ENCODE measurements around the gene MED12L.

The MED12L gene

DNA sequence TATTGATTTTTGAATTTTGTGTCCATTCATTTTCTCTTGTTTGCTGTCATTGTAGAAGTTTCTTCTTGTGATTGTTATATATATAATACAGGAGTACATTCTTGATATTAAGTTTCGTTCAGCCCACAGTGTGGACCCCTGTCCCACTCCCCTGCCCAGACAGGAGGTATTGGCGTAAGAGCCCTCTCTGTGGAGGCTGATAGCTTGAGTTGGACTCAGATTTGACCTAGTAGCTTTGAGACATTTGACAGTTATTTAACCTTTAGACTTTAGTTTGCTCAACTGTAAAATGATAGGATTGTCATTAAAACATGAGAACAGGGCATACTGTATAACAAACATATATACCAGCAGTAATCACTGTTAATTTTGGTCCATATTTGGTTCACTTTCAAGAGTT is 90.5 kb downstream of the MED12L start:
- no peak overlapping the region for H3K27ac ChIP-seq (replicated peaks)

DNA sequence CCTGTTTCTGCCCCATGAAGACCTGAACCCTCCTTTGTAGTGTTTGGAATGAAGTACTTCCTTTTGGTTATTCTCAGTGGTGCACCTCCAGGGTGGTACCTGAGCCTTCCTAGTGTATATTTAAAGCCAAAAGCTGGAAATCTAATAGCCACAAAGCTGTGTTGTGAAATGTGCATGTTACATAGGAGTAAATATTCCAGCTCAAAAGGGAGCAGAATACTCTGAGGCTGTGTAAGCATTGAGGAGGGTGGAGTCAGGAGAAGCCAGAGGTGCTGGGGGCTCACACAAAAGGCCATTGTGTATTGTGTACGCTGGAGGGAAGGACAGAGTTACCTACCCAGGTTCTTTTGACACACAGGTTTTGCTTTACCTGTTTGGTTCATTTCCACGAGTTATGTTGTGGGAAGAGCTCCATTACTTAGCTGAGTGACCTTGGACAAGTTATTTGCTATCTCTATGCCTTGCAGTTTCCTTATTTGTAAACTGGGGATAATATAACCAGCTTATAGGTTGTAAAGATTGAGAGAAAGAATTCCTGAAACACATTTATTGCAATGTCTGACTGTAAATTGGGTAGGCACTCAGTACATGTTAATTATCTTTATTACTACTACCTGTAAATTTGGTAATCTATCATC is 92.9 kb downstream of the MED12L start:
- no peak overlapping the region for H3K27ac ChIP-seq (replicated peaks)
- no peak overlapping the region for H3K4me3 ChIP-seq (replicated peaks; ENCODE audit: insufficient read depth, low read length)
- TF ChIP-seq, protein P1, sequence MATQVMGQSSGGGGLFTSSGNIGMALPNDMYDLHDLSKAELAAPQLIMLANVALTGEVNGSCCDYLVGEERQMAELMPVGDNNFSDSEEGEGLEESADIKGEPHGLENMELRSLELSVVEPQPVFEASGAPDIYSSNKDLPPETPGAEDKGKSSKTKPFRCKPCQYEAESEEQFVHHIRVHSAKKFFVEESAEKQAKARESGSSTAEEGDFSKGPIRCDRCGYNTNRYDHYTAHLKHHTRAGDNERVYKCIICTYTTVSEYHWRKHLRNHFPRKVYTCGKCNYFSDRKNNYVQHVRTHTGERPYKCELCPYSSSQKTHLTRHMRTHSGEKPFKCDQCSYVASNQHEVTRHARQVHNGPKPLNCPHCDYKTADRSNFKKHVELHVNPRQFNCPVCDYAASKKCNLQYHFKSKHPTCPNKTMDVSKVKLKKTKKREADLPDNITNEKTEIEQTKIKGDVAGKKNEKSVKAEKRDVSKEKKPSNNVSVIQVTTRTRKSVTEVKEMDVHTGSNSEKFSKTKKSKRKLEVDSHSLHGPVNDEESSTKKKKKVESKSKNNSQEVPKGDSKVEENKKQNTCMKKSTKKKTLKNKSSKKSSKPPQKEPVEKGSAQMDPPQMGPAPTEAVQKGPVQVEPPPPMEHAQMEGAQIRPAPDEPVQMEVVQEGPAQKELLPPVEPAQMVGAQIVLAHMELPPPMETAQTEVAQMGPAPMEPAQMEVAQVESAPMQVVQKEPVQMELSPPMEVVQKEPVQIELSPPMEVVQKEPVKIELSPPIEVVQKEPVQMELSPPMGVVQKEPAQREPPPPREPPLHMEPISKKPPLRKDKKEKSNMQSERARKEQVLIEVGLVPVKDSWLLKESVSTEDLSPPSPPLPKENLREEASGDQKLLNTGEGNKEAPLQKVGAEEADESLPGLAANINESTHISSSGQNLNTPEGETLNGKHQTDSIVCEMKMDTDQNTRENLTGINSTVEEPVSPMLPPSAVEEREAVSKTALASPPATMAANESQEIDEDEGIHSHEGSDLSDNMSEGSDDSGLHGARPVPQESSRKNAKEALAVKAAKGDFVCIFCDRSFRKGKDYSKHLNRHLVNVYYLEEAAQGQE (IDR thresholded peaks at IDR 0.05; ENCODE audit: insufficient replicate concordance, low read depth) = no peak
- TF ChIP-seq SPI1 (IDR thresholded peaks at IDR 0.05; ENCODE audit: borderline replicate concordance, low read depth) = no peak
- TF ChIP-seq, protein P2, sequence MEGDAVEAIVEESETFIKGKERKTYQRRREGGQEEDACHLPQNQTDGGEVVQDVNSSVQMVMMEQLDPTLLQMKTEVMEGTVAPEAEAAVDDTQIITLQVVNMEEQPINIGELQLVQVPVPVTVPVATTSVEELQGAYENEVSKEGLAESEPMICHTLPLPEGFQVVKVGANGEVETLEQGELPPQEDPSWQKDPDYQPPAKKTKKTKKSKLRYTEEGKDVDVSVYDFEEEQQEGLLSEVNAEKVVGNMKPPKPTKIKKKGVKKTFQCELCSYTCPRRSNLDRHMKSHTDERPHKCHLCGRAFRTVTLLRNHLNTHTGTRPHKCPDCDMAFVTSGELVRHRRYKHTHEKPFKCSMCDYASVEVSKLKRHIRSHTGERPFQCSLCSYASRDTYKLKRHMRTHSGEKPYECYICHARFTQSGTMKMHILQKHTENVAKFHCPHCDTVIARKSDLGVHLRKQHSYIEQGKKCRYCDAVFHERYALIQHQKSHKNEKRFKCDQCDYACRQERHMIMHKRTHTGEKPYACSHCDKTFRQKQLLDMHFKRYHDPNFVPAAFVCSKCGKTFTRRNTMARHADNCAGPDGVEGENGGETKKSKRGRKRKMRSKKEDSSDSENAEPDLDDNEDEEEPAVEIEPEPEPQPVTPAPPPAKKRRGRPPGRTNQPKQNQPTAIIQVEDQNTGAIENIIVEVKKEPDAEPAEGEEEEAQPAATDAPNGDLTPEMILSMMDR (IDR thresholded peaks at IDR 0.05; ENCODE audit: insufficient read depth, low read length) = no peak
- TF ChIP-seq GABPA (IDR thresholded peaks at IDR 0.05; ENCODE audit: low read depth) = no peak
- no peak for TF ChIP-seq POLR2AphosphoS5 (IDR thresholded peaks at IDR 0.05; ENCODE audit: low read depth)
- DNase-seq (ENCODE audit: low read depth in 1 of 2, low spot score in 1 of 2) = no peak
- H3K27me3 ChIP-seq (ENCODE audit: insufficient read depth, poor library complexity, severe bottlenecking) = no peaks in the 10 kb centered on the region

More for the DNA sequence above, 90.5 kb downstream of the MED12L start:
- TF ChIP-seq GABPA (IDR thresholded peaks at IDR 0.05; ENCODE audit: low read depth) (no peak), SPI1 (IDR thresholded peaks at IDR 0.05; ENCODE audit: borderline replicate concordance, low read depth) (no peak), POLR2AphosphoS5 (IDR thresholded peaks at IDR 0.05; ENCODE audit: low read depth) (no peak)
- TF ChIP-seq, protein P1 (IDR thresholded peaks at IDR 0.05; ENCODE audit: insufficient replicate concordance, low read depth) = no peak
- TF ChIP-seq, protein P2 (IDR thresholded peaks at IDR 0.05; ENCODE audit: insufficient read depth, low read length) = no peak
- no peak overlapping the region for H3K4me3 ChIP-seq (replicated peaks; ENCODE audit: insufficient read depth, low read length)
- H3K27me3 ChIP-seq (ENCODE audit: insufficient read depth, poor library complexity, severe bottlenecking) = no peaks in the 10 kb centered on the region
- no peak for DNase-seq (ENCODE audit: low read depth in 1 of 2, low spot score in 1 of 2)

DNA sequence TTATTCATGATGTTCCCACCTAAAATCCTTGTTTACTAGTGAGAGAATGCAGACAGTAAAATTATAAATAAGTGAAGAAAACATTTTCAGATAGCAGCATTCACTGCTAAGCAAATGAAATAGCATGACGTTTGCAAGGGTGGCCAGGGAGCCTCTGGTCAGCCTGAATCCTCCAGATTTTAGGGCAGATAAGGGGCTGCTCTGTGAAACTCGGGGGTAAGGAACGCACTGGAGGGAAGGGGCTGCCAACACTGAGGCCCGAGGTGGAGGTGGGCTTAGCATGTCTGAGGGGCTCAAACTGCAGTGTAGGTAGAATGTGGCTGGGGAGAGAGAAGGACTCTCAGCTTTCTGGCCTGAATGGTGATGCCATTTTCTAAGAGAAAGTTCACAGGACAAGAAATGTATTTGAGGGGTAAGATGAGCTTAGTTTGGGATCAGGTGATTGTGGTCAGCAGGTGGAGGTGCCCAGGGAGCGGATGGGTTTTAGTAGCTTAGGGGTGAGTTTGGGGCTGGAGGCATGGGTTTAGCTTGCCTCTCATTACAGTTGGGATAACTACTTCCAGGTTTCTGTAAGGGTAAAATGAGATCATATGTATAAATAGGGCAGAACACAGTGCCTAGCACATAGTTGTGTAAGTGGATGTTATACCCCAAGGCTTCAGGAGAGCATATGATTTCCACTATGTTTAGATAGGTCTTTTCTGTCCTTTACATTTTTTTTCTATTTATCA is 97.0 kb downstream of the MED12L start:
- TF ChIP-seq, protein P1 (IDR thresholded peaks at IDR 0.05; ENCODE audit: insufficient replicate concordance, low read depth) = no peak
- TF ChIP-seq, protein P2 (IDR thresholded peaks at IDR 0.05; ENCODE audit: insufficient read depth, low read length) = no peak
- TF ChIP-seq GABPA (IDR thresholded peaks at IDR 0.05; ENCODE audit: low read depth) = no peak
- TF ChIP-seq SPI1 (IDR thresholded peaks at IDR 0.05; ENCODE audit: borderline replicate concordance, low read depth) = no peak
- no peak for TF ChIP-seq POLR2AphosphoS5 (IDR thresholded peaks at IDR 0.05; ENCODE audit: low read depth)
- no peaks in the 10 kb centered on the region for H3K27me3 ChIP-seq (ENCODE audit: insufficient read depth, poor library complexity, severe bottlenecking)
- no peak overlapping the region for H3K27ac ChIP-seq (replicated peaks)
- no peak for DNase-seq (ENCODE audit: low read depth in 1 of 2, low spot score in 1 of 2)
- H3K4me3 ChIP-seq (replicated peaks; ENCODE audit: insufficient read depth, low read length) = no peak overlapping the region
